Activated effector memory CD4-positive, alpha-beta T cell treated with anti-CD3 and anti-CD28 coated beads, Interleukin-2, amount 50 U/mL, for 16 hours (primary cell): Measurements from ENCODE around the gene PRIMA1.

Source experiments
- DNase-seq: peaks from one replicate; pipeline ENCODE4 v3.0.0-alpha.2; 2020

Gene PRIMA1

DNA sequence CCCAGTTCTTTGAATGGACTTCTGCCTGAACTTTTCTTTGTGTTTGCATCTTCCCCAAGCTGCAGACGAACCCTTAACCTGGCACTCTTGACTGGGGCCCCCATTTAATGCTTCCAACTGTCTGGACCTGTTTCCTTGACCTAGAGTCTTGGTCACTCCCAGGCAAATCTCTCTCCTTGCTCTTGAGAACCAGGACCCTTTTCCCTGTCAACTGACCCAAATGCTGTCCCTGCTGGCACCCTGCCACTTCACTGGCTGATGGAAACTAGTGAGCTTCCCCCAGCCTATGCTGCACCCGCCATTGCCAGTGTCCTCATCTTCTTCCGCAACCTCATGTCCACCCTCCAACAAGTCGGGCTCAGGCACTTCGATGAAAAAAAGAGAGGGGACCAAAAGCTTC, 79.5 kb downstream of the PRIMA1 start:
- no peak for DNase-seq

DNA sequence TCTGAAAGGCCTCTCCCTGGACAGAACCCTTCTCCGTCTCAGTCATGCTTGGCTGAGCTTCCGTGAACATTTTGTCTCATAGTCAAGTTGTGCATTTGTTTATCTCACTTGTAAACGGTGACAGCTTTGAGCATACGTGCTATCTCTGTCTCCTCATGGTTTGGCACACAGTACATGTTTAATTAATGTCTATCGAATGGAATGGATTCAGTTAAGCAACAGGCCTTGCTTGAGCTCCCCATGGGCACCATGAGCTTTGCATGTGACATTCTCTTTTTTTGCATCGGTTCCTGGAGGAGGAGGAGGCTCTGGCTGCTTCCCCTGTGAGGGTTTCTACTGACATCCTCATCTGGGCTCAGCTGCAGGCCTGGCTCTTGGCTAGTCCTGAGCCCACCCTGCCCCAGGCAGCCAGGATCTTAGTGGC, 80.0 kb downstream of the PRIMA1 start:
- no peak for DNase-seq

GRCh38 chr14:93707475-93707874, 80.8 kb downstream of the PRIMA1 start:
- DNase-seq, result no peak

DNA sequence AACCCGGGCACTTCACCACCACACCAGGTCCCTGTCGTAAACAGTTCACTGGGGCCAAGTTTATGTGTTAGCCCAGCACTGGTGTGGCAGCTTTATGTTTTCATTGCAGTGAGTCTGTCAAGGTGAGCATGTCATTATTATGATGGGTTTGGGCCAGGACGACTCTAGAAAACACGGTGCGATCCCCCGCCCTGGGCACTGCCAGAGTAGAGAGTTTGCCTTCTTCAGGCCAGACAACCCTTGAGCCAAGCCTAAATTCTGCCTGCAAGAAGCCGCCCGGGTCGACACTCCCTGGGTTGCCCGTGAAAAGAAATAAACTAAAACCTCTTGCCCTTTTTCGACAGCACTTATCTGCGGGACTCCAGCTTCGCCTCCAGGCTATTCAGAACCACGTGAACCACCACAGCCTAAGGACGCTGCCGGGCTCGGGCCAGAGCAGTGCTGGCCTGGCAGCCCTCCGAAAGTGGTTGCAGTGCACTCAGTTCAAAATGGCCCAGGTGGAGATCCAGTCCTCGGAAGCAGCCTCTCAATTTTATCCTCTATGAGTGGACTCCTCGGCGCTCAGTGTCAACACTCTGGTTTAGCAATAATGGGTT, 81.8 kb downstream of the PRIMA1 start:
- no peak for DNase-seq

DNA sequence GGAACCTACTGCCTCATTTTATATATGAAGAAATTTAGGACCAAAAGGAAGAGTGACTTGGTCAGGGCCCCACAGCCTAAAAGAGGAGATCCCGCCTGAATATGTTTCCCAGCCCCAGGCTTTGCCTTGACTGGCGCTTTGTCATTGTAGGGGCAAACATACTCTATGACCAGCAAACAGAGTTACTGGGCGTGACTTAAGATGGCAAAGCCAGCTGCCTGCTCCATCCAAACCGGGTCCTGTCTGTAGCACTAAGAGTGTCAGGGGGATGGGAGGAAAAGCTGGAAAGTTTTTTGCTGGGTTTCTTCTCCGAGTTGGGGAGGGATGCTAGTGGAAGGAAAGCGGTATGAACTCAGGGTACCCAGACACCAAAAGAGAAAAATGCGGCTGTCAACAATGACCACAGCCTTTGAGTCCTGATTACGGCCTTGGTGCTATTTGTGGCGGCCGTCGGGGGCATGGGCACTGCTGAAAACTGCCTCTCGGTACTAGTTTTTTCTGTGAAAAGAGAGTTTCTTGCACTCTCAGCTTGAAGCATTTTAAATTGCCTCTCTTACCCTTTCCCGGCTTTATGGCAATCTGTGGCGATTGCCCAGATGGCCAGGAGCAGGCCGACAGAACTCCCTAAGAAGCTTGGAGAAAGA, 82.7 kb downstream of the PRIMA1 start:
- no peak for DNase-seq

GRCh38 chr14:93703941-93704340, 84.3 kb downstream of the PRIMA1 start:
- DNase-seq, result no peak

GRCh38 chr14:93702946-93703345, 85.3 kb downstream of the PRIMA1 start:
- no peak for DNase-seq

GRCh38 chr14:93701562-93701961, 86.7 kb downstream of the PRIMA1 start:
- no peak for DNase-seq

DNA sequence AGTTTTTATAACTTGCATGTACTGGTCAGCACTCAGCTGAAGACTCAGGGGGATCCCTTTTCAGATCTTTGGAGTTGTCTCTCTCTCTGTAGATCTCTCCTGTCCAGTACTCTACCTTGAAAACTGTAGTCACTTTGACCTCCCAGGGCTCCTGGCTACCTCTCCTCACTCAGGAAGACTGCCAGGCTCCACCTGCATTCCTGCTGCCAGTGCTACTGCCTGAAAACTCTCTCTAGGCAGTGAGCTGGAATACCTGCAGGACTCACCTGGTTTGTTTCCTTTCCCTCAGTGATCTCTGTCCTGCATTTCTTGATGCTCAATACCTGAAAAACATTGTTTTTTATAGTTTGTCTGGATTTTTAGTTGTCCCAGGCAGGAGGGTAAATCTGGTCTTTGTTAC, 87.4 kb downstream of the PRIMA1 start:
- no peak for DNase-seq

- no peak for DNase-seq
These were observed 94.4 kb downstream of the PRIMA1 start for GRCh38 chr14:93693914-93694313.

DNA sequence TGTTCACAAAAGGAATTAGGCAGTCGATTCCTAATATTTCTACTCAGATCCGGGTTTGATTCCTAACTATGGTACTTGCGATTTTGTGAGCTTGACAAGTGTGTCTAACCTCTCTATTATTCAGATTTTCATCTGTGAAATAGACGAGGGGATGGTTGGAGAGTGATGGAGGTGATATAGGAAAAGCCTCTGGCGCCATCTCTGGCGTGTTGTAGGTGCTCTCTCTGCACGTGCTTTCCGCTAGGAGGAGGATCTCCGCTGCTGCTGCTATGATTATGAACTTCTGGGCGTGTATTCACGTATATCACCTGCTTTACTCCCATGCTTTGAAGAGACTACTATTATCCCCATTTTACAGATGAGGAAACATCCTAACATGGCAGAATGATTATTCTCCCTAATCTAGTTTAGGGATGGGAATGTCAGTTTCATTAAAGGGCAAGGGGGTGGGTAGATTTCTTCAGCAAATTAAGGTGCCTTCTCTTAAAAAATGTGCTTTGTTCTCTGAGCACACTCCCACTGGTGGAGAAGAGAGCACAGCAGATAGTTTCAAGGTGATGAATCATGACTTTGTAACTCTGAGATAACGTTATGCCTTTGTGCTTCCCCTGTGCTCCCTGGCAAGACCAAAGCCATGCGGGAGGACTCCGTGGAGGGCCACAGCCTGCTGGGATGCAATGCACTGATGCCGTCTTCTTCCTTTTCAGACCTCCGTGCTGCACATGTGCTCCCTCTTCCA, 97.1 kb downstream of the PRIMA1 start:
- no peak for DNase-seq

DNA sequence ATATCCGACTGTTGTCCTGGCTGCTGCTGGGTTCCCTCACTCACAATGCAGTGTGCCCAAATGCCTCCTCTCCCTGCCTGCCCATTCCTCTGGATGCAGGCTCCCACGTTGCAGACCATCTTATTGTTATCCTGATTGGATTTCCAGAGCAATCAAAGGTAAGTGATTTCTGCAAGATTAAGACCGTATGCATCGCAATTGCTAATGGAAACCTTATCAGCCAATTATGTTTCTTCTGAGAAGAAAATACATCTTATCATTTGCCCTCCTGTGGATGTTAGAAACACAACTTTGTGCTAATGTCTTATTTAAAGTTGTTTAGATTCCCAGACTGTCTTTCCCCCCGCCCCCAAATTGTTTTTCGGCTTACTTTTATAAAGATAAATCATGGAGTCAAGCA, 98.1 kb downstream of the PRIMA1 start:
- DNase-seq, result no peak

DNA sequence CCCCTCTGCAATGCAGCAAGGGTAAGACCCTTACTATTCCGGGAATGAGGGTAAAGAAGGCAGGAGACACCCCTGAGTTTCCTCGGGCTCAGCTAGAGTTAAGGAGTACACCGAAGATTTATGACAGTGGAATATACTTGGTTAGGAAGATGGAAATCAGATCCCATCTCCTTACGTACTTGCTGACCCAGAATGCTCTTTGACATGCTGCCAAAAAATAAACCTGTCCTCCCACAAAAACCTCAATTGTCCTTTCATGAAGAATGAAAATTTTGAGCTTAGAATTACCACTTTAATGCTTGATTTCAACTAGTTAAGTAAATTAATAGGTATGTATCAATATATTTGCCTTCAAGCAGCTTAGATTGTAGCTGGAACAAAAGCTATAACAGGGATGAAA, 99.5 kb downstream of the PRIMA1 start:
- no peak for DNase-seq

DNA sequence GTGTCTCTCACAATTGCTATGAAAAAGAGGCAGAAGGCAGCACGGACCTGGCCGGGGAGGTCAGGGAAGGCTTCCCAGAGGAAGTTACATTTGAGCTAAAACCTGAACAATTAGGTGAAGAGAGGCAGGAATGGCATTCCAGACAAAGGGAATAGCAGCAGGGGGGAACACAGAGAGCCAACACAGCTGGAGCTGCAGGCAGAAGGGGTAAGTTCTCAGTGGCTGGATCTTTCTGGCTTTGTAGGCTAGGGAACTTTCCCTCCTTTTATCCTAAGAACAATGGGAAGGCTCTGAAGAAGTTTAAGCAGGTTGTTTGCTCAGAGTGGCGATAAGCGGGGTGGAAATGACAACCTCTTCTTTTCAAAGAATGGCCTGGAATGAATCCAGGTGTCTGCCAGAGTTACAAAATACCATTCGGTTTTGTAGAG, 100.0 kb downstream of the PRIMA1 start:
- no peak for DNase-seq

DNA sequence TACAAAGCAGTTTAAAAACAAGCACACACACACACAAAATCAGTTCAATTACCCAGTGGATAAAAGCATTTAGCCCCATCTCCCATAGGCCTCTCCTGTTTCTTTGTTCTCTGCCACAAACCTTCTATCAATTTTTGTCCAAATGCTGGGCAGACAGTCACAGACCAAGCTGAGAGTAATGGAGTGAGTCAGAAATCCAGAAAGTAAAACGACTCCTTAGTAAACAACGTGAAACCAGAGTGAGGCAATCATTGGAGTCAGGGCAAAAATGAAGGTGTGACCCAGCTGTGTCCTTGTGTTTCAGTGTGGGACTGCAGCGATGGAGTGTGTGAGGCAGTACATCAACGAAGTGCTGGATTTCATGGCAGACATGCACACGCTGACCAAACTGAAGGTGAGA, 102.0 kb downstream of the PRIMA1 start:
- DNase-seq, result no peak

- no peak for DNase-seq
These were observed 103.0 kb downstream of the PRIMA1 start for GRCh38 chr14:93685121-93685895.

DNA sequence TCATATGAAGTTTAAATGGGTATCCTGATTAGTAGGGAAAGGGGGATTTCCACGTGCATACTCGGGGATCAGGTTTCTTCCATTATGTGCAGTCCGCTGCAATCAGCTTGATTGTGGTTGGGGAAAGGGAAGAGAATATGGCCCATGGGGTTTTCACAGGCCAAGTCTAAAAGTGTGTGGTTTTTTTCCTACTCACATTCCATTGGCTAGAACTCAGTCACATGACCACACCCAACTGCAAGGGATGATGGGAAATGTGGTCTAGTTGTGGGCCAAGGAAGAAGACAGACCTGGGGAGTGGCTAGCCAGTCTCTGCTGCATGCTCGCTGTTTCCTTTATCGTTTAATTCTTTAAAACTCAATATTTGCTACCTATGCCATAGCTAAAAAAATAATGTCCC, 105.1 kb downstream of the PRIMA1 start:
- DNase-seq, result no peak

DNA sequence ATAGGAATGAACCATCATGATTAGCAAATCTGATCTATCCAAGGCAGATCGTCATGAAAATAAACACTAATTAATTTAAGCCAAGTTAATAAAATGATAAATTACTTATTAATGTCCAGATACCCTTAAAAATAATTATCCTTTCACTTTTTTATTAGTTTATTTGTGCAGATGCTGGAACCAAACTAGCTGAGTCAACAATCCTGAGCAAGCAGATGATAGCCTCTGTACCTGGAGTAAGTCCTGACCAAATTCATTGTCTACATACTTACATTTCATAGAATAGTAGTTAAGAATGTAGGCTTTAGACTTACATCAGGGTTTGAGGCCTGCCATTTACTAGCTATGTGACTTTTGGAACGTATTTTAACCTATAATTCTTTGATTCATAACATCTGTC, 105.8 kb downstream of the PRIMA1 start:
- DNase-seq, result no peak

- no peak for DNase-seq
These were observed 111.8 kb downstream of the PRIMA1 start for GRCh38 chr14:93676416-93676958.

DNA sequence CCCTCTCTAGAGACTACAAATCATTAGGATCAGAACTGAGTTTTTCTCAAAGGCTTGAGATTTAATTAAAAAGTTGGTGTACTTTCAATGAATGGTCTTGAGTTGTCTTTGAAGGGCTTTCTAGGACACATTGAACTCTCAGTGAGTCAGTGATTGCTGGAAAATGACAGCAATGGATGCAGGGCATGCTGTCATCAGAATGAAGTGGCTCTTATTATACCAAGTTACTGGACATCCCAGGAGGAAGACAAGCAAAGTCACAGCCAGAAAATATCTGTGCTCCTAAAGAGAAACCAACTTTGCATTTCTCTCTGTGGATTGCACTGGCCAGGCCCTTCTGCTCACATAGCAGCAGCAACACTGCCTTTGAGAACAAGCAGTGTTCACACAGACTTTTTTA, 112.6 kb downstream of the PRIMA1 start:
- no peak for DNase-seq

DNA sequence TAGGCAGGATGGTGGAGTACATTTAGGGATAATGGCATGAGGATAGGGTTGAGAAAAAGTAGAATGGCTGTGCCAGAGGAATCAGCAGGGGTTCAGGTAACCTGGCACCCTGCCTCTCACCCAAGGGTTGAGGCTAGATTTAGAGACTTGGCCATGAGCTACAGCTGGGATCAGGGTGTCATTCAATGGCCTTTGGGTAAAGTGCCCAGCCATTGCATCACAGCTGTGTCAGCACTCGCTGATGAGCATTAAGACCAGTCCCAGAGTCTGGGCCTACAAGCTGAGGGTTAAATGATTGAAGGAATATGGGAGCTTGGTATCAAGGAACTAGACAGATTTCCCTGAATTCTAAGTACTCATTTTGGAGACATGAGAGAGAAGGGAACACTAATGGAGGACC, 113.9 kb downstream of the PRIMA1 start:
- no peak for DNase-seq

DNA sequence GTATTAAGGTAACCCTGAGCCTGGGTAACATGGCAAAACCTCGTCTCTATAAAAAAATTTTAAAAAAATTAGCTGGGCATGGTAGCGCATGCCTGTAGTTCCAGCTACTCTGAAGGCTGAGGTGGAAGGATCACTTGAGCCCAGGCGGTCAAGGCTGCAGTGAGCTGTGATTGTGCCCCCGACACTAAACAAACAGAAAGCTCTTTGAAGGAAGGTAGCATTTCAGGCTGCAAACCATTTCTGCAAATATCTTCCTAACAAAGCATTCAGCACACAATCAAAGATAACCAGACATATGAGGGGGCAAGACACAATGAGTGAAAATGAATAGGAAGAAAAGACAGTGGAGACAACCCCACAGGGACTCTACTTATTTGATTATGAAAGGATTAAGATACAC, 118.7 kb downstream of the PRIMA1 start:
- no peak for DNase-seq
